NCI-H2227 treated with DMSO at 0.1 percent for 48 hours (cell line): Measurements from ENCODE around the gene ADAMTS5.

ENCODE experiments used
- DNase-seq: peaks from one replicate; lab custom pipeline; 2025; lab: John Stamatoyannopoulos, UW

The ADAMTS5 gene

GRCh38 chr21:26948194-26948593, 18.7 kb downstream of the ADAMTS5 start:
- no peak for DNase-seq

- DNase-seq: no peak
Observed at GRCh38 chr21:26946744-26947446, 20.0 kb downstream of the ADAMTS5 start.

- DNase-seq: no peak
Observed at GRCh38 chr21:26945916-26946675, 20.8 kb downstream of the ADAMTS5 start.

GRCh38 chr21:26943921-26944320, 23.0 kb downstream of the ADAMTS5 start:
- no peak for DNase-seq

GRCh38 chr21:26941421-26941820, 25.5 kb downstream of the ADAMTS5 start:
- no peak for DNase-seq

- DNase-seq: no peak
Observed at GRCh38 chr21:26939601-26940111, 27.2 kb downstream of the ADAMTS5 start.

- DNase-seq: no peak
Observed at GRCh38 chr21:26936641-26937040, 30.2 kb downstream of the ADAMTS5 start.

- no peak for DNase-seq
Observed at GRCh38 chr21:26935977-26936376, 30.9 kb downstream of the ADAMTS5 start.

GRCh38 chr21:26934383-26934782, 32.5 kb downstream of the ADAMTS5 start:
- no peak for DNase-seq

- no peak for DNase-seq
Observed at GRCh38 chr21:26933448-26933847, 33.4 kb downstream of the ADAMTS5 start.

GRCh38 chr21:26925636-26926035, 41.3 kb downstream of the ADAMTS5 start:
- no peak for DNase-seq

- DNase-seq: no peak
Observed at GRCh38 chr21:26925122-26925521, 41.8 kb downstream of the ADAMTS5 start.

- no peak for DNase-seq
Observed at GRCh38 chr21:26923986-26924385, 42.9 kb downstream of the ADAMTS5 start.

GRCh38 chr21:26920055-26920454, 46.8 kb downstream of the ADAMTS5 start:
- DNase-seq: no peak

- DNase-seq: no peak
Observed at GRCh38 chr21:26918323-26919079, 48.4 kb downstream of the ADAMTS5 start.

- no peak for DNase-seq
Observed at GRCh38 chr21:26916799-26917198, 50.1 kb downstream of the ADAMTS5 start.

GRCh38 chr21:26914557-26914956, 52.3 kb downstream of the ADAMTS5 start:
- DNase-seq: no peak

GRCh38 chr21:26912466-26912865, 54.4 kb downstream of the ADAMTS5 start:
- DNase-seq: no peak

GRCh38 chr21:26909972-26910371, 56.9 kb downstream of the ADAMTS5 start:
- DNase-seq: no peak

GRCh38 chr21:26900980-26901379, 65.9 kb downstream of the ADAMTS5 start:
- no peak for DNase-seq

GRCh38 chr21:26892151-26892550, 74.7 kb downstream of the ADAMTS5 start:
- DNase-seq: no peak

- DNase-seq: no peak
Observed at GRCh38 chr21:26888931-26889330, 78.0 kb downstream of the ADAMTS5 start.

- no peak for DNase-seq
Observed at GRCh38 chr21:26888256-26888655, 78.6 kb downstream of the ADAMTS5 start.
